H1 (cell line): ENCODE results near the gene GLE1. TPM values are rescaled to one million over a fixed set of nuclear protein-coding genes. Genes with fewer than 3 reads are reported as not detected.

Source experiments
- CTCF ChIA-PET: fragments of 300-600 bp; sonication (Branson Sonifier 250); formaldehyde crosslinking; loops from one replicate; lab custom pipeline; 2021; ENCODE audit not compliant: partially characterized antibody; lab: Charles Lee
- POLR2A ChIA-PET: fragments of 300-600 bp; sonication (Branson Sonifier 250); formaldehyde crosslinking; loops from one replicate; lab custom pipeline; 2021; ENCODE audit warnings: inconsistent platforms; ENCODE audit not compliant: partially characterized antibody; lab: Charles Lee
- DNase-seq, 2 experiments: peaks; one replicate each; pipeline versions ENCODE4 v3.0.0 to v3.0.0-alpha.2; 2010 to 2022; ENCODE audit warnings: low spot score in 2 of 2, low read depth in 1 of 2, mixed read lengths in 1 of 2
- FAIRE-seq: peaks from 2 replicates; lab custom pipeline; 2011; peaks lifted over from hg19 to GRCh38; lab: Jason Lieb, UNC
- H2AFZ ChIP-seq: 2 replicates; pipeline ENCODE4 v1.8.1; 2012; ENCODE audit warnings: low read length, inconsistent platforms
- H2AK5ac ChIP-seq: 2 replicates; pipeline ENCODE4 v1.6.1; 2013; ENCODE audit warnings: low read depth, low read length
- H2BK120ac ChIP-seq: replicated peaks from 2 replicates; pipeline ENCODE3; 2013; ENCODE audit warnings: low read depth, low read length, inconsistent platforms
- H2BK12ac ChIP-seq: 2 replicates; pipeline ENCODE4 v1.6.1; 2013; ENCODE audit warnings: low read depth, low read length
- H2BK15ac ChIP-seq: 2 replicates; pipeline ENCODE4 v1.6.1; 2013; ENCODE audit warnings: low read length
- H2BK20ac ChIP-seq: 2 replicates; pipeline ENCODE4 v1.6.1; 2013; ENCODE audit warnings: low read length
- H2BK5ac ChIP-seq: 2 replicates; pipeline ENCODE4 v1.6.1; 2013; ENCODE audit warnings: low read depth, low read length
- H3K14ac ChIP-seq: 2 replicates; pipeline ENCODE4 v1.6.1; 2013; ENCODE audit warnings: inconsistent platforms; ENCODE audit not compliant: insufficient read length
- H3K18ac ChIP-seq: 2 replicates; pipeline ENCODE4 v1.6.1; 2013; ENCODE audit warnings: low read length; ENCODE audit errors: extremely low read depth
- H3K23ac ChIP-seq: 2 replicates; pipeline ENCODE4 v1.6.1; 2013; ENCODE audit warnings: inconsistent platforms; ENCODE audit not compliant: insufficient read length
- H3K23me2 ChIP-seq: 2 replicates; pipeline ENCODE4 v1.6.1; 2013; ENCODE audit warnings: low read depth, low read length
- H3K27ac ChIP-seq: 2 replicates; pipeline ENCODE4 v1.6.1; 2011; ENCODE audit warnings: low read depth, low read length, inconsistent platforms
- H3K27me3 ChIP-seq, 4 experiments: replicated peaks in 1 of 4; 1 replicate in 1 of 4; 2 replicates in 3 of 4; pipeline versions ENCODE4 v1.6.1 to v1.8.1; 2011 to 2013; ENCODE audit warnings: low read length in 3 of 4, mild to moderate bottlenecking in 3 of 4, inconsistent platforms in 2 of 4, mixed read lengths in 2 of 4, moderate library complexity in 1 of 4; ENCODE audit not compliant: control insufficient read depth in 3 of 4, insufficient read depth in 3 of 4; ENCODE audit errors: extremely low read depth in 1 of 4
- H3K36me3 ChIP-seq, 4 experiments: 2 replicates each; pipeline versions ENCODE4 v1.6.1 to v1.8.1; 2011 to 2013; ENCODE audit warnings: mild to moderate bottlenecking in 4 of 4, low read length in 3 of 4, moderate library complexity in 2 of 4, control low read depth in 1 of 4, inconsistent platforms in 1 of 4; ENCODE audit not compliant: insufficient read depth in 4 of 4, control insufficient read depth in 2 of 4
- H3K4ac ChIP-seq: replicated peaks from 2 replicates; pipeline ENCODE3; 2013; ENCODE audit warnings: low read length, low read depth, mixed read lengths, inconsistent platforms; ENCODE audit not compliant: insufficient read length
- H3K4me1 ChIP-seq, 4 experiments: replicated peaks in 1 of 4; 1 replicate in 1 of 4; 2 replicates in 3 of 4; pipeline versions ENCODE4 v1.6.1 to v1.8.1; 2011 to 2013; ENCODE audit warnings: low read length in 3 of 4, inconsistent platforms in 2 of 4, mixed read lengths in 1 of 4; ENCODE audit not compliant: insufficient read depth in 4 of 4, control insufficient read depth in 3 of 4
- H3K4me2 ChIP-seq, 2 experiments: 2 replicates each; pipeline versions ENCODE4 v1.6.1 to v1.8.1; 2011 to 2013; ENCODE audit warnings: low read depth in 2 of 2, low read length in 2 of 2, control low read depth in 1 of 2, inconsistent platforms in 1 of 2, mild to moderate bottlenecking in 1 of 2; ENCODE audit not compliant: insufficient read depth in 1 of 2
- H3K4me3 ChIP-seq, 4 experiments: fragments of 200-600, 300-600 bp in 1 of 4; sonication (generic), shearing (Covaris generic), sonication (Bioruptor Twin) in 1 of 4; 2 replicates each; pipeline versions ENCODE4 v1.5.1 to v1.8.1; 2011 to 2016; ENCODE audit warnings: low read length in 4 of 4, low read depth in 3 of 4, control low read depth in 2 of 4, inconsistent platforms in 2 of 4, mild to moderate bottlenecking in 2 of 4, mixed read lengths in 1 of 4, moderate library complexity in 1 of 4; ENCODE audit not compliant: insufficient read depth in 2 of 4; ENCODE audit errors: extremely low read depth in 1 of 4
- H3K56ac ChIP-seq: replicated peaks from 2 replicates; pipeline ENCODE3; 2013; ENCODE audit warnings: low read depth, mild to moderate bottlenecking, mixed read lengths, low read length, inconsistent platforms; ENCODE audit not compliant: insufficient read length
- H3K79me1 ChIP-seq: 2 replicates; pipeline ENCODE4 v1.6.1; 2013; ENCODE audit warnings: low read depth, low read length, control low read depth
- H3K79me2 ChIP-seq, 2 experiments: 2 replicates each; pipeline versions ENCODE4 v1.6.1 to v1.8.1; 2012 to 2013; ENCODE audit warnings: low read length in 2 of 2, mild to moderate bottlenecking in 2 of 2, inconsistent platforms in 1 of 2; ENCODE audit not compliant: insufficient read depth in 2 of 2, control insufficient read depth in 1 of 2
- H3K9ac ChIP-seq, 4 experiments: replicated peaks in 1 of 4; 1 replicate in 1 of 4; 2 replicates in 3 of 4; pipeline versions ENCODE4 v1.6.1 to v1.8.1; 2011 to 2013; ENCODE audit warnings: low read depth in 3 of 4, low read length in 3 of 4, control low read depth in 2 of 4, mild to moderate bottlenecking in 2 of 4, moderate library complexity in 2 of 4, inconsistent platforms in 1 of 4; ENCODE audit errors: extremely low read depth in 1 of 4
- H3K9me3 ChIP-seq, 2 experiments: 2 replicates each; pipeline versions ENCODE4 v1.6.1 to v1.8.1; 2012 to 2013; ENCODE audit warnings: mild to moderate bottlenecking in 2 of 2, moderate library complexity in 2 of 2, control low read depth in 1 of 2, inconsistent platforms in 1 of 2, low read depth in 1 of 2, low read length in 1 of 2, mixed read lengths in 1 of 2; ENCODE audit not compliant: insufficient read depth in 2 of 2
- H4K20me1 ChIP-seq, 2 experiments: replicated peaks in 1 of 2; 2 replicates each; pipeline versions ENCODE3 to v1.8.1; 2011 to 2013; ENCODE audit warnings: inconsistent platforms in 2 of 2, low read length in 2 of 2, mild to moderate bottlenecking in 1 of 2; ENCODE audit not compliant: insufficient read depth in 2 of 2, control insufficient read depth in 1 of 2
- H4K5ac ChIP-seq: 2 replicates; pipeline ENCODE4 v1.6.1; 2013; ENCODE audit warnings: low read length, low read depth, mixed read lengths, inconsistent platforms; ENCODE audit not compliant: insufficient read length
- H4K8ac ChIP-seq: 2 replicates; pipeline ENCODE4 v1.8.0; 2013; ENCODE audit warnings: mild to moderate bottlenecking, moderate library complexity, low read length, inconsistent platforms; ENCODE audit not compliant: insufficient read depth; ENCODE audit errors: extremely low read depth
- H4K91ac ChIP-seq: replicated peaks from 2 replicates; pipeline ENCODE3; 2013; ENCODE audit warnings: low read length, mixed read lengths, inconsistent platforms; ENCODE audit not compliant: insufficient read length
- CBX8 ChIP-seq: fragments of 300-800, 300-1000 bp; sonication (generic); IDR thresholded peaks from 2 replicates; pipeline ENCODE4 v1.7.1; 2016; ENCODE audit warnings: low read depth, low read length, borderline replicate concordance
- CREB1 ChIP-seq: IDR thresholded peaks from 2 replicates; pipeline ENCODE4 v1.6.1; 2012; ENCODE audit warnings: inconsistent platforms
- CTBP2 ChIP-seq: IDR thresholded peaks from 2 replicates; pipeline ENCODE4 v1.7.0; 2011; ENCODE audit warnings: borderline replicate concordance, mild to moderate bottlenecking, moderate library complexity, mixed read lengths, low read length; ENCODE audit not compliant: insufficient read depth, insufficient read length
- CTCF ChIP-seq, 3 experiments: IDR thresholded peaks; 1 replicate in 2 of 3; 2 replicates in 1 of 3; pipeline versions ENCODE4 v1.5.1 to v1.6.1; 2011; ENCODE audit warnings: low read length in 3 of 3, mild to moderate bottlenecking in 3 of 3, inconsistent platforms in 2 of 3, low read depth in 1 of 3, moderate library complexity in 1 of 3; ENCODE audit not compliant: insufficient read depth in 1 of 3; ENCODE audit errors: control extremely low read depth in 1 of 3
- GABPA ChIP-seq: IDR thresholded peaks from 2 replicates; pipeline ENCODE4 v1.6.1; 2011; ENCODE audit warnings: mild to moderate bottlenecking, low read length, moderate library complexity, borderline replicate concordance; ENCODE audit not compliant: insufficient read depth
- GTF2F1 ChIP-seq: IDR thresholded peaks from 2 replicates; pipeline ENCODE4 v1.6.1; 2012; ENCODE audit warnings: low read depth, low read length, improper control_type of control experiment, borderline replicate concordance
- POLR2AphosphoS5 ChIP-seq: IDR thresholded peaks from 2 replicates; pipeline ENCODE4 v1.6.1; 2011; ENCODE audit warnings: low read depth, low read length
- SIN3A ChIP-seq, 2 experiments: IDR thresholded peaks in 1 of 2; conservative IDR thresholded peaks in 1 of 2; 2 replicates each; pipeline ENCODE4 v1.6.1; 2011 to 2012; ENCODE audit warnings: low read length in 2 of 2, improper control_type of control experiment in 1 of 2, low read depth in 1 of 2, mild to moderate bottlenecking in 1 of 2
- TAF1 ChIP-seq: IDR thresholded peaks from 2 replicates; pipeline ENCODE4 v1.6.1; 2011; ENCODE audit warnings: mild to moderate bottlenecking, low read depth, low read length
- YY1 ChIP-seq: IDR thresholded peaks from 2 replicates; pipeline ENCODE4 v1.6.1; 2011; ENCODE audit warnings: low read depth, mild to moderate bottlenecking, low read length
- WGBS, 2 experiments: shearing (Covaris generic) in 1 of 2; methylation state at CpG; one replicate each; pipeline versions ENCODE4 v1.1.6 to v1.1.7; 2013 to 2015; ENCODE audit warnings: low lambda C conversion rate in 2 of 2, mixed read lengths in 2 of 2, inconsistent platforms in 1 of 2, low coverage in 1 of 2, missing lambda C conversion rate in 1 of 2; ENCODE audit not compliant: insufficient replicate concordance in 2 of 2, insufficient coverage in 1 of 2, insufficient read length in 1 of 2; ENCODE audit errors: extremely low coverage in 1 of 2, missing lambda C conversion rate in 1 of 2; 5-methylcytosine and 5-hydroxymethylcytosine counted together
- polyA plus RNA-seq, 7 experiments: library from polyadenylated mRNA; depleted of rRNA in 3 of 7; stranded (reverse) in 5 of 7; unstranded in 2 of 7; fragments of >200 nt in 5 of 7; fragments of 200-250 nt in 2 of 7; gene quantifications; 1 replicate in 5 of 7; 2 replicates in 1 of 7; 4 replicates in 1 of 7; pipeline versions ENCODE4 v1.2.1 to v1.2.3, GENCODE V29; 2011 to 2013; ENCODE audit warnings: missing spikeins in 2 of 7, mixed read lengths in 2 of 7
- total RNA-seq: library from RNA; stranded (reverse); fragmentation: NEBNext Ultra II Directional; extraction: Animal tissue kit (Norgen Biotek cat#: 25700); gene quantifications from 2 replicates; pipeline ENCODE4 v1.2.1, GENCODE V29; 2021

GLE1 gene
- total and polyA plus RNA-seq, 2 of the 8 experiments (the other 6 are each of a cell fraction or from before 2014, with no cell fraction given) = 9.6 to 14.9 TPM

GRCh38 chr9:128523199-128523925 lies 18.8 kb downstream of the GLE1 start:
- Histone ChIP-seq H3K18ac (no peak overlapping the region), H2BK5ac (no peak overlapping the region), H2AFZ (no peak overlapping the region), H3K23me2 (no peaks in the 10 kb centered on the region), H3K79me2 (no peaks in the 10 kb centered on the region), H3K4me1 (no peaks in the 10 kb centered on the region; a peak in 1 of 7 replicates), H3K27me3 (no peaks in the 10 kb centered on the region), H3K9ac (no peak overlapping the region), H3K4me3 (no peak overlapping the region), H3K23ac (no peak overlapping the region), H3K9me3 (no peaks in the 10 kb centered on the region), H3K79me1 (no peaks in the 10 kb centered on the region), H2AK5ac (no peak overlapping the region), H4K20me1 (peaks cover 0 to 2% of the 10 kb centered on the region in 2 experiments), H4K8ac (no peak overlapping the region), H4K5ac (no peak overlapping the region), H3K4ac (no peak overlapping the region), H2BK20ac (no peak overlapping the region), H3K14ac (no peak overlapping the region), H2BK15ac (no peak overlapping the region), H3K27ac (no peak overlapping the region), H2BK120ac (no peak overlapping the region), H3K4me2 (no peak overlapping the region), H3K56ac (no peak overlapping the region), H4K91ac (no peak overlapping the region), H3K36me3 (peaks cover 2 to 11% (median 7%) of the 10 kb centered on the region in 4 experiments; a peak in 5 of 8 replicates), H2BK12ac (no peak overlapping the region)
- ChIA-PET POLR2A (interaction anchor here (1.0 kb wide), 1 partner anchor 28 kb away, joined by 3 read pairs; no protein-coding TSS in a partner anchor), CTCF (interaction anchor here (0.7 to 1.6 kb wide), 2 partner anchors 182 to 229 kb away, joined by 3 read pairs; no protein-coding TSS in a partner anchor)
- FAIRE-seq (no peak), DNase-seq (no peak)
- WGBS, 2 experiments = 85% methylated on average over 13 of the region's 13 CpGs; no CpG with 5 or more reads in 1 of the 2 experiments
- TF ChIP-seq POLR2AphosphoS5 (no peak), GABPA (no peak), CTBP2 (no peak), SIN3A (conservative IDR thresholded peaks at IDR 0.05 in 1 of 2, IDR thresholded peaks at IDR 0.05 in 1 of 2; ENCODE audit: low read depth in 1 of 2, low read length in 2 of 2) (no peak), GTF2F1 (no peak), CTCF (IDR thresholded peaks at IDR 0.05; ENCODE audit: control extremely low read depth in 1 of 3, insufficient read depth in 1 of 3, low read depth in 1 of 3, low read length in 3 of 3) (no peak), YY1 (no peak), CBX8 (no peak), TAF1 (no peak), CREB1 (no peak)
